DOHH2 (cell line): ENCODE results near the gene SOX11.

ENCODE experiments used
- EZH2phosphoT487 ChIP-seq: fragments of 200-600 bp; sonication (generic); IDR thresholded peaks from 2 replicates; pipeline ENCODE4 v1.6.1; 2017; ENCODE audit warnings: borderline replicate concordance, mild to moderate bottlenecking, antibody characterized with exemption, low read length, moderate library complexity, mixed read lengths
- TF ChIP-seq, protein P1 (sequence below): fragments of 200-600 bp; sonication (generic); IDR thresholded peaks from one replicate; pipeline ENCODE4 v1.5.1; 2014; ENCODE audit warnings: antibody characterized with exemption, mild to moderate bottlenecking, low read depth, low read length; ENCODE audit not compliant: poor library complexity, severe bottlenecking

DNA sequence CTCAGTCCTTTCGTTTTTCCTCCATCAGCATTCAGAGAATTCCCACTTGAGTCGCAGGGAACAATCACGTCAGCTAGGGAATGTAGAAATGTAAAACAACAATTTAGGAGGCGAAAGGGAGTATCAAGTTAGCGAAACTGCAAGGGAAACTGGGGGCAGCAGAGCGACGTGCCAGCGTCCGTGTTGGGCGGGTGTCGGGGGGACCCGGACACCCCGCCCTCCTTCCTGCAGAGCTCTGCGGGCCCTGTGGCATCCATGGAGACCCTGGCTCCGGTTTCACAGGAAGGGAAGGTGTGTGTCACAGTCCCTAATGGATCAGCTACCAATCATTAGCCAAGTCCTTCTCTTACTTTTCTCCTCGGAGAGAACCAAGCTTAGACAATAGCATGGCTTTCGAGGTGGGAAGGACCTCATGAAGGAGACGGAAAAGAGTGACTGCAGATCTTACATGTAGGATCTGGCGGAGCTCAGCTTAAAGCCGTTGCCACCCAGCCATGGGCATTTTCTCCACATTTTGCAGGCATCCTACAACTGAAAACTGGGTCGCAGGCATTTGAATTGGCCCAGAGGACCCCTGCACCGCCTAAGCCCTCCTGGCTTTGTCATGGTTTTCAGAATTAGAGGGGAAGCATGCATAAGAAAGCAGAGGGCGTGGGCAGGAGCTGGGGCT is 33.7 kb downstream of the SOX11 start:
- TF ChIP-seq, protein P1, sequence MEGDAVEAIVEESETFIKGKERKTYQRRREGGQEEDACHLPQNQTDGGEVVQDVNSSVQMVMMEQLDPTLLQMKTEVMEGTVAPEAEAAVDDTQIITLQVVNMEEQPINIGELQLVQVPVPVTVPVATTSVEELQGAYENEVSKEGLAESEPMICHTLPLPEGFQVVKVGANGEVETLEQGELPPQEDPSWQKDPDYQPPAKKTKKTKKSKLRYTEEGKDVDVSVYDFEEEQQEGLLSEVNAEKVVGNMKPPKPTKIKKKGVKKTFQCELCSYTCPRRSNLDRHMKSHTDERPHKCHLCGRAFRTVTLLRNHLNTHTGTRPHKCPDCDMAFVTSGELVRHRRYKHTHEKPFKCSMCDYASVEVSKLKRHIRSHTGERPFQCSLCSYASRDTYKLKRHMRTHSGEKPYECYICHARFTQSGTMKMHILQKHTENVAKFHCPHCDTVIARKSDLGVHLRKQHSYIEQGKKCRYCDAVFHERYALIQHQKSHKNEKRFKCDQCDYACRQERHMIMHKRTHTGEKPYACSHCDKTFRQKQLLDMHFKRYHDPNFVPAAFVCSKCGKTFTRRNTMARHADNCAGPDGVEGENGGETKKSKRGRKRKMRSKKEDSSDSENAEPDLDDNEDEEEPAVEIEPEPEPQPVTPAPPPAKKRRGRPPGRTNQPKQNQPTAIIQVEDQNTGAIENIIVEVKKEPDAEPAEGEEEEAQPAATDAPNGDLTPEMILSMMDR, result no peak
- TF ChIP-seq EZH2phosphoT487, result no peak
